Forelimb muscle (tissue), 1 donor: Measurements from ENCODE around the gene GNB1L. TPM values are rescaled to one million over a fixed set of nuclear protein-coding genes. Genes with fewer than 3 reads are reported as not detected.
"Not testable (repeated sequence)": the region's sequence is repeated elsewhere in the genome, so short reads cannot be mapped to it uniquely, and the experiment has no call there.

Experiments used
- DNase-seq: peaks from one replicate; pipeline ENCODE4 v3.0.0-alpha.2; 2013; ENCODE audit warnings: low read depth
- polyA plus RNA-seq: library from polyadenylated mRNA; unstranded; fragments of 120-200 nt; gene quantifications from one replicate; pipeline ENCODE4 v1.2.1, GENCODE V29; 2013; ENCODE audit not compliant: insufficient read length

GNB1L gene
- polyA plus RNA-seq, 1 donor, result 3.9 TPM

DNA sequence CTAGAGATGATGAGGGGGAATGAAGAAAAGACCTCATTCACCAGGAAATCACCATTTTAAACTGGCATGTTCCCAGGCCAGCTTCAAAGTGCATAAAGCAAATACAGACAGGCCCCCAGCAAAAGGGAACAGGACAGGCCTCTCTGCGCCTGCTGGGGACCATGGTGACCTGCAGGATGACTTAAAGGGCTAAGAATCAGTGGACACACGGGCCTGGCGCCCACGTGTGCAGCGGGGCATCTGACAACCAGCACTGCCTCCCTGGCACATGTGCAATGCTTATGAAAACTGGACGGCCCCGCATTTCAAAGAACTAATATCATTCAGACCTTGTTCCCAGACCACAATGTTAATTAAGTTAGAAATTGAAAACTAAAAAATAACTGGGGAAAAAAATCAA, 58.5 kb downstream of the GNB1L start:
- no peak for DNase-seq

- no peak for DNase-seq
Measured at GRCh38 chr22:19795617-19796008, 59.1 kb downstream of the GNB1L start.

DNA sequence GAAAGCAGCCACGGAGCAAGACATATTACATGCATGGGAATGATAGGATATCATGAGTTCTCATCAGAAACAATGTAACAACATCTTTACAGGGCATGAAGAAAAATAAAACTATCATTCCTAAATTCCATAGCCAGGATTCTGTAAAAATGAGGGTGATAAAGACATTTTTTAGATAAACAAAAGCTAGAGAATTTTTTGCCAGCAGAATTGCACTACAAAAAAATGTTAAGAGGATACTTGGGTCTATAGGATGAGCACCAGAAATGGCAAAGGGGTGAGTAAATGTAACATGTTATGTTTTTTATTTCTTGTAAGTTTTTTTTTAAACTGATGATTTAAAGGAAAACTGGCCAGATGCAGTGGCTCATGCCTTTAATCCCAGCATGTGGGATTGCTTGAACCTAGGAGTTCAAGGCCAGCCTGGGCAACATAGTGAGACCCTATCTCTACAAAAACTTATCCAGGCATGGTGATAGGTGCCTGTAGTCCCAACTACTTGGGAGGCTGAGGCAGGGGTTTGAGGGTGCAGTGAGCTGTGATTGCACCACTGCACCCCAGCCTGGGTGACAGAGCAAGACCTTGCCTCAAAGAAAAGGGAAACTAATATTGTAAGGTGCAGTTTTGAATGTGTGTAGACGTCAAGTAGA, 60.9 kb downstream of the GNB1L start:
- no peak for DNase-seq

GRCh38 chr22:19793161-19793560, 61.5 kb downstream of the GNB1L start:
- no peak for DNase-seq

DNA sequence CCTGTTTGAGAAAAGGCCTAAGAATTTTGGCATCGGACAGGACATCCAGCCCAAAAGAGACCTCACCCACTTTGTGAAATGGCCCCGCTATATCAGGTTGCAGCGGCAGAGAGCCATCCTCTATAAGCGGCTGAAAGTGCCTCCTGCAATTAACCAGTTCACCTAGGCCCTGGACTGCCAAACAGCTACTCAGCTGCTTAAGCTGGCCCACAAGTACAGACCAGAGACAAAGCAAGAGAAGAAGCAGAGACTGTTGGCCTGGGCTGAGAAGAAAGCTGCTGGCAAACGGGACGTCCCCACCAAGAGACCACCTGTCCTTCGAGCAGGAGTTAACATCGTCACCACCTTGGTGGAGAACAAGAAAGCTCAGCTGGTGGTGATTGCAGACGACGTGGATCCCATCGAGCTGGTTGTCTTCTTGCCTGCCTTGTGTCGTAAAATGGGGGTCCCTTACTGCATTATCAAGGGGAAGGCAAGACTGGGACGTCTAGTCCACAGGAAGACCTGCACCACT, 62.2 kb downstream of the GNB1L start:
- DNase-seq, result not testable (repeated sequence)

DNA sequence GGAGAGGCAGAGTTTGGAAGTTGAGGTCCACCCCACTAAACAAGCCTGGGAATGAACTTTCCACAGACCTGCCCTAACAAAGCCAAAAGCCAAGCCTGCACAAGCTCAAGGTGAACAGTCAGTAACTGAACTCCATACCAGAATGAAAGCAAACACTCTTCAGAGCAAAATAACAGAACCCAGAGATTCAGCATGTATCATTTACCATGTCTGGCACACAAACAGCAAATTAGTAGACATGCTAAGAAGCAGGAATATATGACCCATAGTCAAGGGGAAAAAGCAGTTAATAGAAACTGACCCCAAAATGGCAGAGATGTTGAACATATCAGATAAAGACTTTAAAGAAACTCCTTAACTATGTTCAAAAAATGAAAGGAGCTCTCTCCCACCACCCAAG, 62.8 kb downstream of the GNB1L start:
- DNase-seq, result no peak

GRCh38 chr22:19791243-19791642, 63.4 kb downstream of the GNB1L start:
- DNase-seq, result no peak

DNA sequence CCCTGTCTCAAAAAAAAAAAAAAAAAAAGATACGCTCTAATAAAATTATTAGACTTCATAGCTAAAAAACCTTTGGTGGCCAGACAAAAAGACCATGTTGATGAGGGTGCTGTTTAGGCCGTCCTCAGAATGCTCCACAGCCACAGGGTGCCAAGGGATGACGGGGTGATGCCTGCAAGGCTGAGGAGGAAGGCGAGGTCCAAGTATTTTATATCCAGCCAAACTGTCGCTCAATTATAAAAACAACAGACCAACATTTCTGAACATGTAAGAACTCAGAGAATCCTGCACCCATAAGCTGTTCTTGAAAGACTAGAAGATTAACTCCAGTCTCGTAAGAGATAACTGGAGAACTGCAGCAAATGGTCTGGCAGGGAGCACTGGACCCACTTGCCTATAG, 64.8 kb downstream of the GNB1L start:
- DNase-seq, result no peak

DNA sequence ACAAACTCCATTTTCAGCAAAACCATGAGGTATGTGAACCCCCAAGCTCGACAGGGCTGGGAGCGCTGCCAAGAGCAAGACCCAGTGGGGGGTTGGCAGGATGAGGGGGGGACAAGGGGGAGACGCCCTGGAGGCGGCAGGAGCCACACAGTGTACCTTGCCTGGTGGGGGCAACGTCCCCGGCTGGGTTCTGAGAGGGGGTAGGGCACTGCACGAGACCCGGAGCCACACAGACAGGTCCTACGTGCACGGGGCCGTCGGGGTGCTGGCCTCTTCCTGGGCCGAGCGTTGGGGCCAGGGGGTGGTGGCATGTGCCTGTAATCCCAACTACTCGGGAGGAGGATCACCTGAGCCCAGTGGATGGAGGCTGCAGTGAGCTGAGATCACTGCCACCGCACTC, 65.3 kb downstream of the GNB1L start:
- DNase-seq, result no peak

- no peak for DNase-seq
Measured at GRCh38 chr22:19788661-19789225, 65.9 kb downstream of the GNB1L start.

- no peak for DNase-seq
Measured at GRCh38 chr22:19787849-19788141, 66.9 kb downstream of the GNB1L start.

GRCh38 chr22:19786959-19787848, 67.5 kb downstream of the GNB1L start:
- no peak for DNase-seq

DNA sequence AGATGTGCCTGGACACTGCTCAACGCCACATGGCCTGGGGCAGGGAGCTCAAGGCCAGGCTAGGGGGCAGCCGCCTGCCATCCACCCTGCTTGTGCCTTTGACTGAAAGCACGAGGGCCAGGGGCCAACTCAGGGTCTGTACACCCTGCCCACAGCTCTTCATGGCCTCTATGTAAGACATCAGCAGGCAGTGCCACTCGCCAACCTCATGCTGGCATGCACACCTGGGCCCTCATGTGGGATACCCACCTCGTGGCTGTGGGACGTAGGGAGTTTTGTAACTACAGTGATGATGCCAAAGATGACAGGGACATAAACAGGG, 68.4 kb downstream of the GNB1L start:
- DNase-seq, result no peak

GRCh38 chr22:19785461-19786263, 69.0 kb downstream of the GNB1L start:
- no peak for DNase-seq

GRCh38 chr22:19784384-19785175, 70.1 kb downstream of the GNB1L start:
- no peak for DNase-seq

- DNase-seq, result no peak
Measured at GRCh38 chr22:19783586-19784383, 70.9 kb downstream of the GNB1L start.

GRCh38 chr22:19782533-19782932, 72.1 kb downstream of the GNB1L start:
- DNase-seq, result no peak

- DNase-seq, result no peak
Measured at GRCh38 chr22:19779685-19780268, 74.9 kb downstream of the GNB1L start.

- DNase-seq, result no peak
Measured at GRCh38 chr22:19779011-19779421, 75.7 kb downstream of the GNB1L start.

DNA sequence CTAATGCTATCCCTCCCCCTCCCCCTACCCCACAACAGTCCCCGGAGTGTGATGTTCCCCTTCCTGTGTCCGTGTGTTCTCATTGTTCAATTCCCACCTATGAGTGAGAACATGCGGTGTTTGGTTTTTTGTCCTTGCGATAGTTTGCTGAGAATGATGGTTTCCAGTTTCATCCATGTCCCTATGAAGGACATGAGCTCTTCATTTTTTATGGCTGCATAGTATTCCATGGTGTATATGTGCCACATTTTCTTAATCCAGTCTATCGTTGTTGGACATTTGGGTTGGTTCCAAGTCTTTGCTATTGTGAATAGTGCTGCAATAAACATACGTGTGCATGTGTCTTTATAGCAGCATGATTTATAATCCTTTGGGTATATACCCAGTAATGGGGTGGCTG, 77.5 kb downstream of the GNB1L start:
- DNase-seq, result not testable (repeated sequence)
